Neural cell (in vitro differentiated cells): ENCODE data around the gene DUSP18. TPM values are rescaled to one million over a fixed set of nuclear protein-coding genes. Genes with fewer than 3 reads are reported as not detected.

Experiments used
- H2AFZ ChIP-seq: fragments of 200-600, 300-800 bp; sonication (generic), shearing (Covaris generic); 2 replicates; pipeline ENCODE4 v1.6.0; 2014; ENCODE audit warnings: low read depth, mild to moderate bottlenecking, antibody characterized with exemption, low read length, moderate library complexity
- H3F3A ChIP-seq: fragments of 200-600 bp; shearing (Covaris generic); 2 replicates; pipeline ENCODE4 v1.6.1; 2016; ENCODE audit warnings: mild to moderate bottlenecking, moderate library complexity, mixed read lengths, antibody characterized with exemption, low read length; ENCODE audit not compliant: insufficient read depth, poor library complexity, severe bottlenecking
- H3K27ac ChIP-seq: fragments of 200-600, 300-800 bp; sonication (generic), shearing (Covaris generic); 2 replicates; pipeline ENCODE4 v1.5.1; 2014; ENCODE audit warnings: mild to moderate bottlenecking, low read length, moderate library complexity
- H3K27me3 ChIP-seq: fragments of 300-800, 200-600 bp; sonication (generic), shearing (Covaris generic); 2 replicates; pipeline ENCODE4 v1.6.0; 2014; ENCODE audit warnings: mild to moderate bottlenecking, low read depth, low read length, moderate library complexity; ENCODE audit not compliant: insufficient read depth
- H3K36me3 ChIP-seq: fragments of 300-800, 200-600 bp; sonication (generic), shearing (Covaris generic); 2 replicates; pipeline ENCODE4 v1.5.1; 2014; ENCODE audit warnings: mild to moderate bottlenecking, antibody characterized with exemption, low read length, moderate library complexity; ENCODE audit not compliant: insufficient read depth
- H3K4me2 ChIP-seq: fragments of 300-800, 200-600 bp; sonication (generic), shearing (Covaris generic); 2 replicates; pipeline ENCODE4 v1.6.0; 2014; ENCODE audit warnings: mild to moderate bottlenecking, low read length
- H3K4me3 ChIP-seq: fragments of 300-800, 200-600 bp; sonication (generic), shearing (Covaris generic); 2 replicates; pipeline ENCODE4 v1.5.1; 2014; ENCODE audit warnings: mild to moderate bottlenecking, low read length, moderate library complexity
- H3K79me2 ChIP-seq: fragments of 200-600 bp; shearing (Covaris generic); replicated peaks from 2 replicates; pipeline ENCODE4 v1.6.0; 2014; ENCODE audit warnings: mild to moderate bottlenecking, low read length, moderate library complexity; ENCODE audit not compliant: insufficient read depth
- H3K9ac ChIP-seq: fragments of 300-800, 200-600 bp; sonication (generic), shearing (Covaris generic); 2 replicates; pipeline ENCODE4 v1.6.1; 2016; ENCODE audit warnings: mild to moderate bottlenecking, low read length, mixed read lengths
- H3K9me2 ChIP-seq: fragments of 200-600 bp; shearing (Covaris generic); 2 replicates; pipeline ENCODE4 v1.6.1; 2016; ENCODE audit warnings: mild to moderate bottlenecking, low read length, mixed read lengths; ENCODE audit not compliant: insufficient read depth
- H3K9me3 ChIP-seq: fragments of 200-600, 300-800 bp; sonication (generic), shearing (Covaris generic); 2 replicates; pipeline ENCODE4 v1.6.1; 2016; ENCODE audit warnings: mild to moderate bottlenecking, mixed run types, low read length, moderate library complexity, mixed read lengths
- H4K20me1 ChIP-seq: fragments of 200-600 bp; shearing (Covaris generic); 2 replicates; pipeline ENCODE4 v1.6.1; 2016; ENCODE audit warnings: mild to moderate bottlenecking, mixed run types; ENCODE audit not compliant: insufficient read depth
- EP300 ChIP-seq: fragments of 450-650 bp; conservative IDR thresholded peaks from 2 replicates; pipeline ENCODE4 v1.6.1; 2014; ENCODE audit warnings: antibody characterized with exemption, mild to moderate bottlenecking, moderate library complexity; ENCODE audit not compliant: poor library complexity, severe bottlenecking
- EZH2 ChIP-seq: fragments of 200-600, 300-800 bp; shearing (Covaris generic), sonication (generic); IDR thresholded peaks from 2 replicates; pipeline ENCODE4 v1.6.1; 2014; ENCODE audit warnings: antibody characterized with exemption, low read length, borderline replicate concordance, mild to moderate bottlenecking; ENCODE audit not compliant: insufficient read depth, poor library complexity, severe bottlenecking
- MXI1 ChIP-seq: fragments of 450-650 bp; conservative IDR thresholded peaks from 2 replicates; pipeline ENCODE4 v1.6.1; 2014; ENCODE audit warnings: antibody characterized with exemption, mild to moderate bottlenecking; ENCODE audit not compliant: poor library complexity, severe bottlenecking
- POLR2AphosphoS5 ChIP-seq: IDR thresholded peaks from 2 replicates; pipeline ENCODE4 v1.6.1; 2012
- RAD21 ChIP-seq: fragments of 450-650 bp; conservative IDR thresholded peaks from 2 replicates; pipeline ENCODE4 v1.6.1; 2014; ENCODE audit warnings: antibody characterized with exemption, mild to moderate bottlenecking, moderate library complexity
- SMC3 ChIP-seq: fragments of 450-650 bp; conservative IDR thresholded peaks from 2 replicates; pipeline ENCODE4 v1.6.1; 2014; ENCODE audit warnings: antibody characterized with exemption, mild to moderate bottlenecking, moderate library complexity; ENCODE audit not compliant: poor library complexity
- TAF1 ChIP-seq: IDR thresholded peaks from 2 replicates; pipeline ENCODE4 v1.6.1; 2012; ENCODE audit warnings: low read depth
- polyA plus RNA-seq: library from polyadenylated mRNA; depleted of rRNA; stranded (reverse); fragments of >200 nt; gene quantifications from 2 replicates; pipeline ENCODE4 v1.2.3, GENCODE V29; 2014
- TF ChIP-seq, protein P1 (sequence below): fragments of 450-650 bp; IDR thresholded peaks from 2 replicates; pipeline ENCODE4 v1.5.1; 2014; ENCODE audit warnings: antibody characterized with exemption, mild to moderate bottlenecking, moderate library complexity; ENCODE audit not compliant: poor library complexity, severe bottlenecking
- TF ChIP-seq, protein P2 (sequence below): IDR thresholded peaks from 2 replicates; pipeline ENCODE4 v1.6.1; 2012; ENCODE audit warnings: borderline replicate concordance

The DUSP18 gene
- polyA plus RNA-seq, 1 donor from 2014 or later = 18.6 TPM

DNA sequence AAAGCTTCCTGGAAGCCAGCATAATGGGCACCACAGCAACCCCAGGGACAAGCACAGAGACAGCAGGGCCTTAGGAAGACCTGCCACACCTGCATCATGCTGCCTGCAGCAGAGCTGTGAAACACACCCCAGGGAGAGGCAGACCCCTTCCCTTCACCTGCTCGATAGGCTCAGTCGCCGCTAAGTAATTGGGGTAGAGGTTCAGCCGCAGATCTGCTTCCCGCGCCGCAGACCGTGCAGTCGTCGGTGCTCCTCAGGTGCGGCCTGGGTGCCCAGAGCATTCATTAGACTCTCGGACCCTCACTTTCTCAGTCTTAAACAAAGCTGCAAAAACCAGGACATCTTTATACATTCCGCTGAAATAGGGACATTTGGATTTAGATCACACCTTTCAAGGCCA, 2.9 kb downstream of the DUSP18 start:
- Histone ChIP-seq H3F3A (no peaks in the 10 kb centered on the region), H3K4me3 (peak overlapping the region; percentile 79), H2AFZ (no peak overlapping the region), H3K36me3 (no peaks in the 10 kb centered on the region), H3K79me2 (peaks cover 7% of the 10 kb centered on the region), H3K27ac (no peak overlapping the region), H3K9me2 (no peaks in the 10 kb centered on the region), H3K4me2 (no peak overlapping the region), H3K27me3 (no peaks in the 10 kb centered on the region), H4K20me1 (no peaks in the 10 kb centered on the region), H3K9ac (no peak overlapping the region), H3K9me3 (no peaks in the 10 kb centered on the region)
- no peak for TF ChIP-seq TAF1
- TF ChIP-seq POLR2AphosphoS5 = no peak
- TF ChIP-seq EZH2 = no peak
- TF ChIP-seq, protein P1, sequence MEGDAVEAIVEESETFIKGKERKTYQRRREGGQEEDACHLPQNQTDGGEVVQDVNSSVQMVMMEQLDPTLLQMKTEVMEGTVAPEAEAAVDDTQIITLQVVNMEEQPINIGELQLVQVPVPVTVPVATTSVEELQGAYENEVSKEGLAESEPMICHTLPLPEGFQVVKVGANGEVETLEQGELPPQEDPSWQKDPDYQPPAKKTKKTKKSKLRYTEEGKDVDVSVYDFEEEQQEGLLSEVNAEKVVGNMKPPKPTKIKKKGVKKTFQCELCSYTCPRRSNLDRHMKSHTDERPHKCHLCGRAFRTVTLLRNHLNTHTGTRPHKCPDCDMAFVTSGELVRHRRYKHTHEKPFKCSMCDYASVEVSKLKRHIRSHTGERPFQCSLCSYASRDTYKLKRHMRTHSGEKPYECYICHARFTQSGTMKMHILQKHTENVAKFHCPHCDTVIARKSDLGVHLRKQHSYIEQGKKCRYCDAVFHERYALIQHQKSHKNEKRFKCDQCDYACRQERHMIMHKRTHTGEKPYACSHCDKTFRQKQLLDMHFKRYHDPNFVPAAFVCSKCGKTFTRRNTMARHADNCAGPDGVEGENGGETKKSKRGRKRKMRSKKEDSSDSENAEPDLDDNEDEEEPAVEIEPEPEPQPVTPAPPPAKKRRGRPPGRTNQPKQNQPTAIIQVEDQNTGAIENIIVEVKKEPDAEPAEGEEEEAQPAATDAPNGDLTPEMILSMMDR = no peak
- TF ChIP-seq, protein P2, sequence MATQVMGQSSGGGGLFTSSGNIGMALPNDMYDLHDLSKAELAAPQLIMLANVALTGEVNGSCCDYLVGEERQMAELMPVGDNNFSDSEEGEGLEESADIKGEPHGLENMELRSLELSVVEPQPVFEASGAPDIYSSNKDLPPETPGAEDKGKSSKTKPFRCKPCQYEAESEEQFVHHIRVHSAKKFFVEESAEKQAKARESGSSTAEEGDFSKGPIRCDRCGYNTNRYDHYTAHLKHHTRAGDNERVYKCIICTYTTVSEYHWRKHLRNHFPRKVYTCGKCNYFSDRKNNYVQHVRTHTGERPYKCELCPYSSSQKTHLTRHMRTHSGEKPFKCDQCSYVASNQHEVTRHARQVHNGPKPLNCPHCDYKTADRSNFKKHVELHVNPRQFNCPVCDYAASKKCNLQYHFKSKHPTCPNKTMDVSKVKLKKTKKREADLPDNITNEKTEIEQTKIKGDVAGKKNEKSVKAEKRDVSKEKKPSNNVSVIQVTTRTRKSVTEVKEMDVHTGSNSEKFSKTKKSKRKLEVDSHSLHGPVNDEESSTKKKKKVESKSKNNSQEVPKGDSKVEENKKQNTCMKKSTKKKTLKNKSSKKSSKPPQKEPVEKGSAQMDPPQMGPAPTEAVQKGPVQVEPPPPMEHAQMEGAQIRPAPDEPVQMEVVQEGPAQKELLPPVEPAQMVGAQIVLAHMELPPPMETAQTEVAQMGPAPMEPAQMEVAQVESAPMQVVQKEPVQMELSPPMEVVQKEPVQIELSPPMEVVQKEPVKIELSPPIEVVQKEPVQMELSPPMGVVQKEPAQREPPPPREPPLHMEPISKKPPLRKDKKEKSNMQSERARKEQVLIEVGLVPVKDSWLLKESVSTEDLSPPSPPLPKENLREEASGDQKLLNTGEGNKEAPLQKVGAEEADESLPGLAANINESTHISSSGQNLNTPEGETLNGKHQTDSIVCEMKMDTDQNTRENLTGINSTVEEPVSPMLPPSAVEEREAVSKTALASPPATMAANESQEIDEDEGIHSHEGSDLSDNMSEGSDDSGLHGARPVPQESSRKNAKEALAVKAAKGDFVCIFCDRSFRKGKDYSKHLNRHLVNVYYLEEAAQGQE = no peak
- no peak for TF ChIP-seq MXI1
- TF ChIP-seq RAD21 = no peak
- TF ChIP-seq EP300 = no peak

DNA sequence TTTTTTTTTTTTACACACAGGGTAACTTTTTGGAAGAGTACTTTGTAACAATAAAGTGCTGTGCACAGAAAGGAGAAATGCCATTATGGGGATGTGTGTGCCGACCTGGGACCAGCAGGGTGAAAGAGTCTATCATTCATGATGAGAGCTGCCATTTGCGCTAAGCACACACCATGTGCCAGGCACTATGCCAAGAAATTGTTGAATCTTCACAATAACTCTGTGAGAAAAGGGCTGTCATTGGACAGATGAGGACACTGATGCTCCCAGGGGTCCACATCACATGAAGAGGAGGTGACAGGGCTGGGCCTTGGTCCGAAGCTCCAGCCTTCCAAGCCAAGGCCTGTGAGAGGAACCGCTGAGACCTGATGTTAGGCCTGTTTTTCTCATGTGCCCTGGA, 5.6 kb downstream of the DUSP18 start:
- Histone ChIP-seq H3K9me2 (no peaks in the 10 kb centered on the region), H2AFZ (no peak overlapping the region), H3K27me3 (no peaks in the 10 kb centered on the region), H3K79me2 (peaks cover 7% of the 10 kb centered on the region), H3K9me3 (no peaks in the 10 kb centered on the region), H3F3A (no peaks in the 10 kb centered on the region), H3K27ac (no peak overlapping the region), H4K20me1 (no peaks in the 10 kb centered on the region), H3K4me2 (no peak overlapping the region), H3K9ac (no peak overlapping the region), H3K4me3 (no peak overlapping the region), H3K36me3 (no peaks in the 10 kb centered on the region)
- TF ChIP-seq EP300 (no peak), POLR2AphosphoS5 (no peak), SMC3 (no peak), MXI1 (no peak)
- TF ChIP-seq, protein P1 = no peak
- TF ChIP-seq, protein P2 = no peak
